ENCODE data around the gene TIGD2.

Gene TIGD2

GRCh38 chr4:89111833-89112563 is 665 bp downstream of the TIGD2 start:
- H4K5ac ChIP-seq (ENCODE audit: low read length): no peak overlapping the region
- no peak overlapping the region for H3K4ac ChIP-seq (ENCODE audit: low read depth, low read length)
- H3K4me3 ChIP-seq (ENCODE audit: low read length): peak overlapping the region; percentile 40
- peak overlapping the region; percentile 75 for H3K9ac ChIP-seq (ENCODE audit: low read length)
- peak; percentile 72 for DNase-seq
- H2AK5ac ChIP-seq (ENCODE audit: low read length): no peak overlapping the region
- peaks cover 8% of the 10 kb centered on the region for H3K4me1 ChIP-seq (ENCODE audit: control insufficient read depth, low read depth, low read length)
- no peak overlapping the region for H2BK5ac ChIP-seq (ENCODE audit: low read length)
- H3K79me2 ChIP-seq (ENCODE audit: control insufficient read depth, insufficient read depth, low read length): no peaks in the 10 kb centered on the region
- WGBS (ENCODE audit: extremely low coverage, insufficient coverage, low lambda C conversion rate): no CpG with 5 or more reads among the region's 15 CpGs
- no peak overlapping the region for H3K23ac ChIP-seq (ENCODE audit: low read length)
- H3K27ac ChIP-seq (ENCODE audit: low read depth, low read length): no peak overlapping the region
- no peak overlapping the region for H2BK15ac ChIP-seq (replicated peaks; ENCODE audit: low read depth)
- H3K56ac ChIP-seq (ENCODE audit: low read length): peak overlapping the region; percentile 86
- no peak overlapping the region for H2BK120ac ChIP-seq (ENCODE audit: low read depth, low read length)
- H3K18ac ChIP-seq (ENCODE audit: low read length): peak overlapping the region; percentile 91
- no peaks in the 10 kb centered on the region for H3K79me1 ChIP-seq (ENCODE audit: low read length)
- peak overlapping the region; percentile 63 for H3K4me2 ChIP-seq (ENCODE audit: low read length)
- peak overlapping the region; percentile 95 for H4K8ac ChIP-seq (ENCODE audit: low read depth, low read length)
- H3K36me3 ChIP-seq (ENCODE audit: control insufficient read depth, insufficient read depth, low read length): no peaks in the 10 kb centered on the region
- H3K27me3 ChIP-seq (ENCODE audit: insufficient read depth, low read length, poor library complexity): peaks cover 1% of the 10 kb centered on the region

- no peak overlapping the region for H3K23ac ChIP-seq (ENCODE audit: low read length)
- no peak overlapping the region for H2BK15ac ChIP-seq (replicated peaks; ENCODE audit: low read depth)
- no peaks in the 10 kb centered on the region for H3K36me3 ChIP-seq (ENCODE audit: control insufficient read depth, insufficient read depth, low read length)
- H2BK5ac ChIP-seq (ENCODE audit: low read length): no peak overlapping the region
- no peak for DNase-seq
- H3K56ac ChIP-seq (ENCODE audit: low read length): no peak overlapping the region
- peaks cover 8% of the 10 kb centered on the region for H3K4me1 ChIP-seq (ENCODE audit: control insufficient read depth, low read depth, low read length)
- no peak overlapping the region for H3K4me2 ChIP-seq (ENCODE audit: low read length)
- H4K8ac ChIP-seq (ENCODE audit: low read depth, low read length): no peak overlapping the region
- no peak overlapping the region for H4K5ac ChIP-seq (ENCODE audit: low read length)
- WGBS (ENCODE audit: extremely low coverage, insufficient coverage, low lambda C conversion rate): no CpG with 5 or more reads among the region's 2 CpGs
- no peaks in the 10 kb centered on the region for H3K79me1 ChIP-seq (ENCODE audit: low read length)
- H3K4me3 ChIP-seq (ENCODE audit: low read length): no peak overlapping the region
- no peak overlapping the region for H3K18ac ChIP-seq (ENCODE audit: low read length)
- no peak overlapping the region for H3K9ac ChIP-seq (ENCODE audit: low read length)
- no peaks in the 10 kb centered on the region for H3K79me2 ChIP-seq (ENCODE audit: control insufficient read depth, insufficient read depth, low read length)
- no peak overlapping the region for H3K4ac ChIP-seq (ENCODE audit: low read depth, low read length)
- no peak overlapping the region for H2AK5ac ChIP-seq (ENCODE audit: low read length)
- H3K27me3 ChIP-seq (ENCODE audit: insufficient read depth, low read length, poor library complexity): peaks cover 1% of the 10 kb centered on the region
- H2BK120ac ChIP-seq (ENCODE audit: low read depth, low read length): no peak overlapping the region
- H3K27ac ChIP-seq (ENCODE audit: low read depth, low read length): no peak overlapping the region
Observed at GRCh38 chr4:89113415-89113814, 2.1 kb downstream of the TIGD2 start.

GRCh38 chr4:89114100-89114499 is 2.8 kb downstream of the TIGD2 start:
- no peak overlapping the region for H3K23ac ChIP-seq (ENCODE audit: low read length)
- no peak overlapping the region for H4K8ac ChIP-seq (ENCODE audit: low read depth, low read length)
- no peak overlapping the region for H3K4me2 ChIP-seq (ENCODE audit: low read length)
- no peak overlapping the region for H2BK15ac ChIP-seq (replicated peaks; ENCODE audit: low read depth)
- no peak overlapping the region for H2BK120ac ChIP-seq (ENCODE audit: low read depth, low read length)
- H3K79me1 ChIP-seq (ENCODE audit: low read length): no peaks in the 10 kb centered on the region
- no peak overlapping the region for H3K9ac ChIP-seq (ENCODE audit: low read length)
- no peak overlapping the region for H3K56ac ChIP-seq (ENCODE audit: low read length)
- no peak overlapping the region for H2AK5ac ChIP-seq (ENCODE audit: low read length)
- DNase-seq: no peak
- no peak overlapping the region for H4K5ac ChIP-seq (ENCODE audit: low read length)
- H2BK5ac ChIP-seq (ENCODE audit: low read length): no peak overlapping the region
- no peak overlapping the region for H3K18ac ChIP-seq (ENCODE audit: low read length)
- no peaks in the 10 kb centered on the region for H3K36me3 ChIP-seq (ENCODE audit: control insufficient read depth, insufficient read depth, low read length)
- H3K27ac ChIP-seq (ENCODE audit: low read depth, low read length): no peak overlapping the region
- H3K27me3 ChIP-seq (ENCODE audit: insufficient read depth, low read length, poor library complexity): peaks cover 1% of the 10 kb centered on the region
- no peak overlapping the region for H3K4ac ChIP-seq (ENCODE audit: low read depth, low read length)
- H3K4me3 ChIP-seq (ENCODE audit: low read length): no peak overlapping the region
- peaks cover 8% of the 10 kb centered on the region for H3K4me1 ChIP-seq (ENCODE audit: control insufficient read depth, low read depth, low read length)
- no peaks in the 10 kb centered on the region for H3K79me2 ChIP-seq (ENCODE audit: control insufficient read depth, insufficient read depth, low read length)
- WGBS (ENCODE audit: extremely low coverage, insufficient coverage, low lambda C conversion rate): no CpG with 5 or more reads among the region's 3 CpGs

GRCh38 chr4:89117115-89117514 is 5.8 kb downstream of the TIGD2 start:
- no CpG with 5 or more reads among the region's 3 CpGs for WGBS (ENCODE audit: extremely low coverage, insufficient coverage, low lambda C conversion rate)
- Histone ChIP-seq H2BK15ac (replicated peaks; ENCODE audit: low read depth) (no peak overlapping the region), H3K56ac (ENCODE audit: low read length) (no peak overlapping the region), H3K27me3 (ENCODE audit: insufficient read depth, low read length, poor library complexity) (no peaks in the 10 kb centered on the region), H4K8ac (ENCODE audit: low read depth, low read length) (no peak overlapping the region), H3K79me2 (ENCODE audit: control insufficient read depth, insufficient read depth, low read length) (no peaks in the 10 kb centered on the region), H3K4me3 (ENCODE audit: low read length) (no peak overlapping the region), H2AK5ac (ENCODE audit: low read length) (no peak overlapping the region), H3K4me1 (ENCODE audit: control insufficient read depth, low read depth, low read length) (peaks cover 5% of the 10 kb centered on the region), H3K79me1 (ENCODE audit: low read length) (no peaks in the 10 kb centered on the region), H3K27ac (ENCODE audit: low read depth, low read length) (no peak overlapping the region), H3K23ac (ENCODE audit: low read length) (no peak overlapping the region), H3K9ac (ENCODE audit: low read length) (no peak overlapping the region), H4K5ac (ENCODE audit: low read length) (no peak overlapping the region), H2BK5ac (ENCODE audit: low read length) (no peak overlapping the region), H3K36me3 (ENCODE audit: control insufficient read depth, insufficient read depth, low read length) (no peaks in the 10 kb centered on the region), H2BK120ac (ENCODE audit: low read depth, low read length) (no peak overlapping the region), H3K4me2 (ENCODE audit: low read length) (no peak overlapping the region), H3K4ac (ENCODE audit: low read depth, low read length) (no peak overlapping the region), H3K18ac (ENCODE audit: low read length) (no peak overlapping the region)
- DNase-seq: no peak

- no CpG with 5 or more reads among the region's 1 CpG for WGBS (ENCODE audit: extremely low coverage, insufficient coverage, low lambda C conversion rate)
- Histone ChIP-seq H3K79me1 (ENCODE audit: low read length) (no peaks in the 10 kb centered on the region), H3K18ac (ENCODE audit: low read length) (no peak overlapping the region), H2AK5ac (ENCODE audit: low read length) (no peak overlapping the region), H4K5ac (ENCODE audit: low read length) (no peak overlapping the region), H2BK15ac (replicated peaks; ENCODE audit: low read depth) (no peak overlapping the region), H3K4me1 (ENCODE audit: control insufficient read depth, low read depth, low read length) (no peaks in the 10 kb centered on the region), H3K4me2 (ENCODE audit: low read length) (no peak overlapping the region), H3K36me3 (ENCODE audit: control insufficient read depth, insufficient read depth, low read length) (no peaks in the 10 kb centered on the region), H3K4ac (ENCODE audit: low read depth, low read length) (no peak overlapping the region), H3K27me3 (ENCODE audit: insufficient read depth, low read length, poor library complexity) (no peaks in the 10 kb centered on the region), H3K23ac (ENCODE audit: low read length) (no peak overlapping the region), H2BK120ac (ENCODE audit: low read depth, low read length) (no peak overlapping the region), H4K8ac (ENCODE audit: low read depth, low read length) (no peak overlapping the region), H3K56ac (ENCODE audit: low read length) (no peak overlapping the region), H2BK5ac (ENCODE audit: low read length) (no peak overlapping the region), H3K4me3 (ENCODE audit: low read length) (no peak overlapping the region), H3K79me2 (ENCODE audit: control insufficient read depth, insufficient read depth, low read length) (no peaks in the 10 kb centered on the region), H3K27ac (ENCODE audit: low read depth, low read length) (no peak overlapping the region), H3K9ac (ENCODE audit: low read length) (no peak overlapping the region)
- no peak for DNase-seq
Observed at GRCh38 chr4:89119166-89119565, 7.8 kb downstream of the TIGD2 start.

GRCh38 chr4:89119836-89120235 is 8.5 kb downstream of the TIGD2 start:
- WGBS (ENCODE audit: extremely low coverage, insufficient coverage, low lambda C conversion rate): no CpG with 5 or more reads among the region's 3 CpGs
- H3K36me3 ChIP-seq (ENCODE audit: control insufficient read depth, insufficient read depth, low read length): no peaks in the 10 kb centered on the region
- H3K79me2 ChIP-seq (ENCODE audit: control insufficient read depth, insufficient read depth, low read length): no peaks in the 10 kb centered on the region
- H2AK5ac ChIP-seq (ENCODE audit: low read length): no peak overlapping the region
- H3K23ac ChIP-seq (ENCODE audit: low read length): no peak overlapping the region
- no peak overlapping the region for H2BK5ac ChIP-seq (ENCODE audit: low read length)
- no peak overlapping the region for H3K4me2 ChIP-seq (ENCODE audit: low read length)
- no peak overlapping the region for H2BK120ac ChIP-seq (ENCODE audit: low read depth, low read length)
- H3K9ac ChIP-seq (ENCODE audit: low read length): no peak overlapping the region
- H4K8ac ChIP-seq (ENCODE audit: low read depth, low read length): no peak overlapping the region
- no peak overlapping the region for H3K27ac ChIP-seq (ENCODE audit: low read depth, low read length)
- no peak overlapping the region for H3K4me3 ChIP-seq (ENCODE audit: low read length)
- no peaks in the 10 kb centered on the region for H3K4me1 ChIP-seq (ENCODE audit: control insufficient read depth, low read depth, low read length)
- H3K56ac ChIP-seq (ENCODE audit: low read length): no peak overlapping the region
- no peak overlapping the region for H2BK15ac ChIP-seq (replicated peaks; ENCODE audit: low read depth)
- H4K5ac ChIP-seq (ENCODE audit: low read length): no peak overlapping the region
- no peak overlapping the region for H3K4ac ChIP-seq (ENCODE audit: low read depth, low read length)
- no peaks in the 10 kb centered on the region for H3K27me3 ChIP-seq (ENCODE audit: insufficient read depth, low read length, poor library complexity)
- no peaks in the 10 kb centered on the region for H3K79me1 ChIP-seq (ENCODE audit: low read length)
- no peak for DNase-seq
- no peak overlapping the region for H3K18ac ChIP-seq (ENCODE audit: low read length)
